HepG2 (cell line): ENCODE measurements around the gene TMEM185B. TPM values are rescaled to one million over a fixed set of nuclear protein-coding genes. Genes with fewer than 3 reads are reported as not detected.

Experiments
- CBX5 ChIP-seq: sonication (generic); formaldehyde crosslinking; IDR thresholded peaks from 2 replicates; pipeline ENCODE4 v1.4.0; 2020; ENCODE audit warnings: missing genetic modification reagents, borderline replicate concordance
- EED ChIP-seq: sonication (generic); formaldehyde crosslinking; IDR thresholded peaks from 2 replicates; pipeline ENCODE4 v1.5.0; 2020; ENCODE audit warnings: mild to moderate bottlenecking, missing genetic modification reagents
- IKZF5 ChIP-seq: IDR thresholded peaks from 2 replicates; pipeline ENCODE4 v1.6.1; 2018; ENCODE audit warnings: missing genetic modification reagents, mild to moderate bottlenecking, missing compliant biosample characterization
- MED8 ChIP-seq: sonication (generic); formaldehyde crosslinking; IDR thresholded peaks from 2 replicates; pipeline ENCODE4 v1.8.1; 2023; ENCODE audit warnings: mild to moderate bottlenecking, missing genetic modification reagents; ENCODE audit not compliant: insufficient replicate concordance
- TFDP1 ChIP-seq: IDR thresholded peaks from 2 replicates; pipeline ENCODE4 v1.6.1; 2016; ENCODE audit warnings: missing compliant biosample characterization, missing genetic modification reagents, borderline replicate concordance
- ZBTB2 ChIP-seq: sonication (generic); formaldehyde crosslinking; IDR thresholded peaks from 2 replicates; pipeline ENCODE4 v1.8.0; 2022; ENCODE audit warnings: low read depth, missing genetic modification reagents
- ZEB1 ChIP-seq: IDR thresholded peaks from 2 replicates; pipeline ENCODE4 v1.6.1; 2012; ENCODE audit warnings: mild to moderate bottlenecking, low read depth, inconsistent platforms; ENCODE audit not compliant: insufficient replicate concordance
- ZFP36 ChIP-seq: fragments of 150-350 bp; IDR thresholded peaks from 2 replicates; pipeline ENCODE4 v1.6.1; 2018; ENCODE audit warnings: borderline replicate concordance, low read length, low read depth; ENCODE audit not compliant: partially characterized antibody
- ZFYVE20 ChIP-seq: sonication (generic); formaldehyde crosslinking; IDR thresholded peaks from 2 replicates; pipeline ENCODE4 v1.8.0; 2023; ENCODE audit warnings: low read depth, mild to moderate bottlenecking, moderate library complexity, missing genetic modification reagents, borderline replicate concordance
- ZMYM3 ChIP-seq: sonication (generic); formaldehyde crosslinking; IDR thresholded peaks from 2 replicates; pipeline ENCODE4 v1.5.1; 2020; ENCODE audit warnings: mild to moderate bottlenecking, missing genetic modification reagents
- ZNF407 ChIP-seq: sonication (generic); formaldehyde crosslinking; IDR thresholded peaks from one replicate; pipeline ENCODE4 v1.5.1; 2020; ENCODE audit warnings: mild to moderate bottlenecking, missing genetic modification reagents; ENCODE audit errors: not compliant biosample characterization
- ZNF891 ChIP-seq: sonication (generic); formaldehyde crosslinking; IDR thresholded peaks from 2 replicates; pipeline ENCODE4 v1.5.0; 2020; ENCODE audit warnings: mild to moderate bottlenecking, missing genetic modification reagents
- polyA plus RNA-seq, 8 experiments: library from polyadenylated mRNA; depleted of rRNA in 3 of 8; stranded (reverse) in 7 of 8; unstranded in 1 of 8; fragments of >200 nt; fragmentation: Illumina TruSeq in 4 of 8; extraction: Trizol in 4 of 8; gene quantifications; 2 replicates each; pipeline versions ENCODE4 v1.2.1 to v1.2.3, GENCODE V29; 2011 to 2016; ENCODE audit warnings: low read depth in 4 of 8, missing spikeins in 1 of 8, mixed read lengths in 1 of 8; ENCODE audit not compliant: insufficient read depth in 1 of 8
- total RNA-seq, 5 experiments: library from RNA; depleted of rRNA; stranded (reverse); fragments of >200 nt; fragmentation: Illumina TruSeq; extraction: Trizol; gene quantifications; 2 replicates each; pipeline ENCODE4 v1.2.3, GENCODE V29; 2016; ENCODE audit warnings: low read depth in 1 of 5

The TMEM185B gene
- total and polyA plus RNA-seq, 2 of the 13 experiments (the other 11 are each of a cell fraction or from before 2014, with no cell fraction given), result 5.6 to 7.0 TPM

GRCh38 chr2:120239488-120240287, 16.5 kb upstream of the TMEM185B start (continued):
- peak; percentile 18 for TF ChIP-seq ZNF407
- peak; percentile 87 for TF ChIP-seq ZMYM3
- no peak for TF ChIP-seq MED8 (CRISPR knock-in tag)
- peak; percentile 20; the same call in 1 of the 2 replicates for TF ChIP-seq CBX5
- TF ChIP-seq ZBTB2, result no peak
- peak; percentile 95 for TF ChIP-seq ZEB1
- no peak for TF ChIP-seq ZNF891 (CRISPR knock-in tag)
- TF ChIP-seq ZFYVE20, result no peak
- peak; percentile 67 for TF ChIP-seq ZFP36
- 0 out of 2 replicates have a peak, but pooled peaks have one; percentile 1 for TF ChIP-seq TFDP1 (CRISPR knock-in tag)
- 0 out of 2 replicates have a peak, but pooled peaks have one; percentile 20 for TF ChIP-seq IKZF5
- 0 out of 2 replicates have a peak, but pooled peaks have one; percentile 5 for TF ChIP-seq EED (CRISPR knock-in tag)
